ENCODE data around the gene ACR. TPM values are rescaled to one million over a fixed set of nuclear protein-coding genes. Genes with fewer than 3 reads are reported as not detected.
A peak's percentile ranks its signal among the peaks of the same experiment; 100 is the strongest.
"Not testable (repeated sequence)": the region's sequence is repeated elsewhere in the genome, so short reads cannot be mapped to it uniquely, and the experiment has no call there.

Gene ACR
- total and polyA plus RNA-seq, 2 of the 13 experiments (the other 11 are each of a cell fraction or from before 2014, with no cell fraction given): 0.15 TPM; not detected in 1

DNA sequence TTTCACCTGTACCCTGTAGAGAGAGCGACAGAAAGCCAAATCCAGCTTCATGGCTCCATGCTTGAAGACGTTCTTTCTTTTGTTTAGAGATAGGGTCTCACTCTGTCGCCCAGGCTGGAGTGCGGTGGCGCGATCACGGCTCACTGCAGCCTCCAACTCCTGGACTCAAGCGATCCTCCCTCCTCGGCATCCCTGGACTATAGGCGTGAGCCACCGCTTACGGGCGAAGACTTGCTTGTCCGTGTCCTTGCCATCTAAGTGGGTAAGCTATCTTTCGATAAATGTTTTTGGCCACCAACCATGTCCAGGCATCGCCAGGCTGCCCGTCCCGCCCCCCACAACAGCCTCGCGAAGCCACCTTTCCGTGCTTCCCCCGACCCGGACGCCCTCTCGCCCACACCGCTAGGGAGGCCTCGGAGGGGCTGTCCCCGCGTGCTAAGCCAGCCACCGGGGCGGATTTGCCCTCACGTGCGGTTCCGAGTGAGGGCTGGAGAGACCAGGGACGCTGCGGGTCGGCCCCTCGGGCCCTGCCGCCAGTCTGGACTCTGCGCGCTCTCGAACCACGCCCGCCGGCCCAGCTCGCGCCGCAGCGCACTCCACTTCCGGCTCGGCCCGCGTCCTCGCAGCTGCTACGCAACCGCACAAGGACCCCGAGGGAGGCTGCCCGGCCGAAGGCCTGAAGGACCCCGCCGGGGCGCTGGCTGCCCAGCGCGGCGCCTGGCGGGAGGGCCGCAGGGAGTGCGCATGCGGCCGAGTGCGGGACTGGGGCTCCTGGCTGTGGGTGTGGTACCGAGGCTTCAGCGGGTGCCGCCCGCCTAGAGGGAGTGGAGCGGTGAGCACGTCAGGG, 45.3 kb downstream of the ACR start, which contains the start of gene RABL2B (continued):
- TF ChIP-seq SOX13 (IDR thresholded peaks at IDR 0.05): not testable (repeated sequence)
- TF ChIP-seq SOX13 (CRISPR knock-in tag; conservative IDR thresholded peaks at IDR 0.05 in 1 of 2, IDR thresholded peaks at IDR 0.05 in 1 of 2) (0 out of 4 replicates have a peak, but pooled peaks of 1 of the 2 experiments have one; percentile 28), MED1 (CRISPR knock-in tag; IDR thresholded peaks at IDR 0.05) (0 out of 2 replicates have a peak, but pooled peaks have one; percentile 26), TGIF2 (CRISPR knock-in tag; IDR thresholded peaks at IDR 0.05) (peak; percentile 39; the same call in 1 of the 2 replicates), HCFC1 (IDR thresholded peaks at IDR 0.05; ENCODE audit: low read depth, low read length) (peak; percentile 53), ZFY (CRISPR knock-in tag; IDR thresholded peaks at IDR 0.05) (peak; percentile 83), ELF3 (CRISPR knock-in tag; IDR thresholded peaks at IDR 0.05) (peak; percentile 89), ZFP91 (CRISPR knock-in tag; IDR thresholded peaks at IDR 0.05; ENCODE audit: borderline replicate concordance) (peak; percentile 37; the same call in 1 of the 2 replicates), SP5 (CRISPR knock-in tag; IDR thresholded peaks at IDR 0.05; ENCODE audit: borderline replicate concordance, low read depth) (peak; percentile 65), RFX3 (CRISPR knock-in tag; IDR thresholded peaks at IDR 0.05) (peak; percentile 80), ARNTL (CRISPR knock-in tag; IDR thresholded peaks at IDR 0.05) (0 out of 2 replicates have a peak, but pooled peaks have one; percentile 27), KMT2B (CRISPR knock-in tag; IDR thresholded peaks at IDR 0.05) (peak; percentile 58; the same call in 1 of the 2 replicates), KLF16 (CRISPR knock-in tag; IDR thresholded peaks at IDR 0.05) (peak in 1 of 2 experiments; percentile 80; a peak in 2 of 4 replicates), SALL1 (CRISPR knock-in tag; IDR thresholded peaks at IDR 0.05) (peak; percentile 39)
- TF ChIP-seq, protein P1, sequence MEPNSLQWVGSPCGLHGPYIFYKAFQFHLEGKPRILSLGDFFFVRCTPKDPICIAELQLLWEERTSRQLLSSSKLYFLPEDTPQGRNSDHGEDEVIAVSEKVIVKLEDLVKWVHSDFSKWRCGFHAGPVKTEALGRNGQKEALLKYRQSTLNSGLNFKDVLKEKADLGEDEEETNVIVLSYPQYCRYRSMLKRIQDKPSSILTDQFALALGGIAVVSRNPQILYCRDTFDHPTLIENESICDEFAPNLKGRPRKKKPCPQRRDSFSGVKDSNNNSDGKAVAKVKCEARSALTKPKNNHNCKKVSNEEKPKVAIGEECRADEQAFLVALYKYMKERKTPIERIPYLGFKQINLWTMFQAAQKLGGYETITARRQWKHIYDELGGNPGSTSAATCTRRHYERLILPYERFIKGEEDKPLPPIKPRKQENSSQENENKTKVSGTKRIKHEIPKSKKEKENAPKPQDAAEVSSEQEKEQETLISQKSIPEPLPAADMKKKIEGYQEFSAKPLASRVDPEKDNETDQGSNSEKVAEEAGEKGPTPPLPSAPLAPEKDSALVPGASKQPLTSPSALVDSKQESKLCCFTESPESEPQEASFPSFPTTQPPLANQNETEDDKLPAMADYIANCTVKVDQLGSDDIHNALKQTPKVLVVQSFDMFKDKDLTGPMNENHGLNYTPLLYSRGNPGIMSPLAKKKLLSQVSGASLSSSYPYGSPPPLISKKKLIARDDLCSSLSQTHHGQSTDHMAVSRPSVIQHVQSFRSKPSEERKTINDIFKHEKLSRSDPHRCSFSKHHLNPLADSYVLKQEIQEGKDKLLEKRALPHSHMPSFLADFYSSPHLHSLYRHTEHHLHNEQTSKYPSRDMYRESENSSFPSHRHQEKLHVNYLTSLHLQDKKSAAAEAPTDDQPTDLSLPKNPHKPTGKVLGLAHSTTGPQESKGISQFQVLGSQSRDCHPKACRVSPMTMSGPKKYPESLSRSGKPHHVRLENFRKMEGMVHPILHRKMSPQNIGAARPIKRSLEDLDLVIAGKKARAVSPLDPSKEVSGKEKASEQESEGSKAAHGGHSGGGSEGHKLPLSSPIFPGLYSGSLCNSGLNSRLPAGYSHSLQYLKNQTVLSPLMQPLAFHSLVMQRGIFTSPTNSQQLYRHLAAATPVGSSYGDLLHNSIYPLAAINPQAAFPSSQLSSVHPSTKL (CRISPR knock-in tag; IDR thresholded peaks at IDR 0.05): 0 out of 2 replicates have a peak, but pooled peaks have one; percentile 29
- TF ChIP-seq, protein P2, sequence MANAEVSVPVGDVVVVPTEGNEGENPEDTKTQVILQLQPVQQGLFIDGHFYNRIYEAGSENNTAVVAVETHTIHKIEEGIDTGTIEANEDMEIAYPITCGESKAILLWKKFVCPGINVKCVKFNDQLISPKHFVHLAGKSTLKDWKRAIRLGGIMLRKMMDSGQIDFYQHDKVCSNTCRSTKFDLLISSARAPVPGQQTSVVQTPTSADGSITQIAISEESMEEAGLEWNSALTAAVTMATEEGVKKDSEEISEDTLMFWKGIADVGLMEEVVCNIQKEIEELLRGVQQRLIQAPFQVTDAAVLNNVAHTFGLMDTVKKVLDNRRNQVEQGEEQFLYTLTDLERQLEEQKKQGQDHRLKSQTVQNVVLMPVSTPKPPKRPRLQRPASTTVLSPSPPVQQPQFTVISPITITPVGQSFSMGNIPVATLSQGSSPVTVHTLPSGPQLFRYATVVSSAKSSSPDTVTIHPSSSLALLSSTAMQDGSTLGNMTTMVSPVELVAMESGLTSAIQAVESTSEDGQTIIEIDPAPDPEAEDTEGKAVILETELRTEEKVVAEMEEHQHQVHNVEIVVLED (CRISPR knock-in tag; IDR thresholded peaks at IDR 0.05; ENCODE audit: borderline replicate concordance): peak; percentile 67; the same call in 1 of the 2 replicates
- TF ChIP-seq, protein P3, sequence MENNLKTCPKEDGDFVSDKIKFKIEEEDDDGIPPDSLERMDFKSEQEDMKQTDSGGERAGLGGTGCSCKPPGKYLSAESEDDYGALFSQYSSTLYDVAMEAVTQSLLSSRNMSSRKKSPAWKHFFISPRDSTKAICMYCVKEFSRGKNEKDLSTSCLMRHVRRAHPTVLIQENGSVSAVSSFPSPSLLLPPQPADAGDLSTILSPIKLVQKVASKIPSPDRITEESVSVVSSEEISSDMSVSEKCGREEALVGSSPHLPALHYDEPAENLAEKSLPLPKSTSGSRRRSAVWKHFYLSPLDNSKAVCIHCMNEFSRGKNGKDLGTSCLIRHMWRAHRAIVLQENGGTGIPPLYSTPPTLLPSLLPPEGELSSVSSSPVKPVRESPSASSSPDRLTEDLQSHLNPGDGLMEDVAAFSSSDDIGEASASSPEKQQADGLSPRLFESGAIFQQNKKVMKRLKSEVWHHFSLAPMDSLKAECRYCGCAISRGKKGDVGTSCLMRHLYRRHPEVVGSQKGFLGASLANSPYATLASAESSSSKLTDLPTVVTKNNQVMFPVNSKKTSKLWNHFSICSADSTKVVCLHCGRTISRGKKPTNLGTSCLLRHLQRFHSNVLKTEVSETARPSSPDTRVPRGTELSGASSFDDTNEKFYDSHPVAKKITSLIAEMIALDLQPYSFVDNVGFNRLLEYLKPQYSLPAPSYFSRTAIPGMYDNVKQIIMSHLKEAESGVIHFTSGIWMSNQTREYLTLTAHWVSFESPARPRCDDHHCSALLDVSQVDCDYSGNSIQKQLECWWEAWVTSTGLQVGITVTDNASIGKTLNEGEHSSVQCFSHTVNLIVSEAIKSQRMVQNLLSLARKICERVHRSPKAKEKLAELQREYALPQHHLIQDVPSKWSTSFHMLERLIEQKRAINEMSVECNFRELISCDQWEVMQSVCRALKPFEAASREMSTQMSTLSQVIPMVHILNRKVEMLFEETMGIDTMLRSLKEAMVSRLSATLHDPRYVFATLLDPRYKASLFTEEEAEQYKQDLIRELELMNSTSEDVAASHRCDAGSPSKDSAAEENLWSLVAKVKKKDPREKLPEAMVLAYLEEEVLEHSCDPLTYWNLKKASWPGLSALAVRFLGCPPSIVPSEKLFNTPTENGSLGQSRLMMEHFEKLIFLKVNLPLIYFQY (CRISPR knock-in tag; IDR thresholded peaks at IDR 0.05; ENCODE audit: borderline replicate concordance): peak; percentile 92

Data from HepG2 (cell line).